GM18526 (cell line): Measurements from ENCODE around the gene VSTM2B.

Experiments
- POLR2A ChIP-seq: IDR thresholded peaks from 3 replicates; pipeline ENCODE4 v1.6.1; 2011; ENCODE audit not compliant: insufficient read length; ENCODE audit errors: extremely low read depth

Gene VSTM2B

GRCh38 chr19:29517946-29518345 lies 7.8 kb upstream of the VSTM2B start:
- no peak for TF ChIP-seq POLR2A

DNA sequence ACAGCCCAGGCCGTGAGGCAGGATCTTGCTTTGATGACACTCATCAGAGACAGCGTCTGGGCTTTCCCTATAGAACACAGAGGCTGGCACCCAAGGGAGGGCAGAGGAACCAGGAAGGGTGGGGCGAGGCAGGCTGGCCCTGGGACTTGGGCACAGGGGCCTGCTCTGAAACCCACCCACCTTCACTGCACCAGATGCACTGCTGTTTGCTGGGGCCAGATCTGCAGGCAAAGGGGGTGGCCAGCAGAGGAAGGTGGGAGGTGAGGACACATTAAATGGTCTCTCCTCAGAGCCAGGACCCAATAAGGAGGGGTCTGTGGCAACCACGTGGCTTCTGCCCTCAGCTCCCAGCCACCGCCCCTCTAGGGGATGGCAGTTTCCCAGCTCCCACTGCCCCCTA lies 6.6 kb upstream of the VSTM2B start:
- TF ChIP-seq POLR2A = no peak

- no peak for TF ChIP-seq POLR2A
These were observed 5.9 kb upstream of the VSTM2B start for GRCh38 chr19:29519931-29520330.

- no peak for TF ChIP-seq POLR2A
These were observed 5.4 kb upstream of the VSTM2B start for GRCh38 chr19:29520390-29520789.

DNA sequence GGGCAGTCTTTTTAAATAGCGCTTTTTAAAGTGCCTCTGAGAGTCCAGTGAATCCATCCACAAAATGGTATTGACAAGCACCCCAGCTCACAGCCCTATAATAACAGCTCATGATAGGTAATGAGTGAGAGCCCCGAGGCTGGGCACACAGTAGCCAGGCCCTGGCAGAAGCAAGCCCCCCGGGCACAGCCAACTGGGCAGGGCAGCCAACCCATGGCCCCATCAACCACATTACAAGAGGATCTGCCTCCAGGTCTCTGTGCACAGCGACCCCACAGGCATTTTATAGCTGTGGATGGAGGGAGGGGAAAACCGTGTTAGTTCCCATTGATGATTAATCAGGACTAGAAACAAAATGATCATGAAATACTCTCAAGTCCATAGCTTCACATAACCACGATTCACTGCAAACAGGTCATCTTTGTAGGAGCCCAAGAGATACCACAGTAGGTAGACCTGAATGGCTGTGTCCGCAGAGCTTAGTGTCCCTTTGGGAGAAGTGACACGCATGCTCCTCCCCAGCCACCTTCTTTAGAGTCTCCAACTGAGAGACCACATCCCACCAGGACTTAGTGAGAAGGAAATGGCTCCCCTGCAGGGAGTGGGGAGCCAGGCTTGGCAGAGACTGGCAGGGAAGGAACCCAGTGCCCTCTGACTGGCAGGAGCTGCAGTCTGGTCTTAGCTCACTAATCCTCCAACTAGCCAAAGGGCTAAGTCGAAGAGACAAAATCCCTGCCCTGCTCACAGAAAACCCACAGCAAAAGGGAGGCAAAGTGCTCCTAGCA lies 4.3 kb upstream of the VSTM2B start:
- TF ChIP-seq POLR2A = no peak

- no peak for TF ChIP-seq POLR2A
These were observed 2.2 kb upstream of the VSTM2B start for GRCh38 chr19:29523568-29523967.

DNA sequence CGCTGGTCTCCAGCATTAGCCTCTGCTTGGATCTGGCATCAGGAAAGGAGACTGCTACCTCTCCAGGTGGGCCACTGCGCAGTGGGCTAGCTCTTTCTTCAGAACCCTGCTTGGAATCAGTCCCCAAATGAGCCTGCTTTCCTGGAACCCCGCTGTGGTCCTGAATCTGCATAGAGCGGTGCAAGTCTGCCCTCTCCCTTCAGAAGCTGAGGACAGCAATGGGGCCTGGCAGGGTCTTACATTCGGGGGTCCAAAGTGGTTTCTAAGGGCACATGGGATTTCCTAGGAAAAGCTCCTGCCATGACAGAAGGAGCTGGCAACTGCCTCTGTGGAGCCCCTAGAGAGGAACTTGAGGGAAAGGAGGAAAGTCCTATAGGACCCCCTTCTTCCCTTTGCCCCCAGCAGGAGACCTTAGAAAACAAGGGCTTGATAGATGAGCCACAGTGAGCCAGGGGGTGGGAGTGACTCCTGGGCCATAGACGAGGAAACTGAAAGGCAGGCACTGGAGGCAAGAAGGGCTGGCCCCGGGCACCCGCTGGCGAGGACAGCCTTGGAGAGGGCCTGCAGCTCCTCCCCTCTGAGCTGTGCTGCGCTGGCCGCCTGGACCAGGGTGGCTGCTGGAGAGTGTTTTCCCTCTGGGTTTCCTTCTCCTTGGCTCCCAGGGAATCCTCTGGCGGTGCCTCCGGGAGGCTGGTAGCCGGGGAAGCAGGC lies 1.4 kb upstream of the VSTM2B start:
- no peak for TF ChIP-seq POLR2A

DNA sequence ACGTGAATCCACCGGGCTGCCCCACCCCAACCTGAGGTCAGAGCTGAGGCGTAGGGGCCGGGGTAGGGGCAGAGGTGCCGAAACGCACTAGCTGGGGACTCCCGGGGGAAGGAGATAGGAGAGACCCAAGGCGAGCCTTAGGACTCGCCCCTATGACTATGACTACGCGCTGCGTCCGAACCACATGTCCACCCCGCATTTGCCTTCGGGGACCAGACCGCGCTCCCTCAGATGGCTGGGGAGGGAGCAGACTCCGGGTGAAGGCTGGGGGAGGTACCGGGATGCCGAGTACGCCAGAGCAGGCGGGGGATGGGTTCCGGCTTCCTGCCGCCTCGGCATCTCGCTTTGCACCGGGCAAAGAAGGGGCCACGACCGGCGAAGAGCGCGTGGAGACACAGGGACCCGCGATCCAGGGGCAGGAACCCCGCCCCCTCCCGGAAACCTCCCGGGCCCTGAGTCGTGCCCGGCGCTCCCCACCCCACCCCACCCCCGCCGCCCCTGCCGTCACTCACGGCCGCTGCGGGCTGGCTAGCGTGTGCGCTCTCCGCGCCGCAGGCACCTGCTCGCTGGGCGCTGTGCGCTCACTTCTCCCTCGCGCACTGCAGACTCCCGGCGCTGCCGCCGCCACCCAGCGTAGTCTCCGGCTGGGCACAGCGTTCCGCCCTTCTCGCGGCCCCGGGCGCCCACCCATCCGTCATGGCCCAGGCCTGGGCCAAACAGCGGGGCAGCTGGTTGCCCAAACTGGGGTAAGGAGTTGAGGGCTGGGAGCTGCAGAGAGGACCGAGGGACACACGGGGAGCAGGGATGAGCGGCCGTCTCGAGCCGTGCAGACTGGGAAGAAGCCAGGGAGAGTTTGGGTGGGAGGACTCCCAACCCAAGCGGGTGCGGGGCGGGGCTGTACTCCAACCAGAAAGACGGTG lies 622 bp upstream of the VSTM2B start:
- no peak for TF ChIP-seq POLR2A

DNA sequence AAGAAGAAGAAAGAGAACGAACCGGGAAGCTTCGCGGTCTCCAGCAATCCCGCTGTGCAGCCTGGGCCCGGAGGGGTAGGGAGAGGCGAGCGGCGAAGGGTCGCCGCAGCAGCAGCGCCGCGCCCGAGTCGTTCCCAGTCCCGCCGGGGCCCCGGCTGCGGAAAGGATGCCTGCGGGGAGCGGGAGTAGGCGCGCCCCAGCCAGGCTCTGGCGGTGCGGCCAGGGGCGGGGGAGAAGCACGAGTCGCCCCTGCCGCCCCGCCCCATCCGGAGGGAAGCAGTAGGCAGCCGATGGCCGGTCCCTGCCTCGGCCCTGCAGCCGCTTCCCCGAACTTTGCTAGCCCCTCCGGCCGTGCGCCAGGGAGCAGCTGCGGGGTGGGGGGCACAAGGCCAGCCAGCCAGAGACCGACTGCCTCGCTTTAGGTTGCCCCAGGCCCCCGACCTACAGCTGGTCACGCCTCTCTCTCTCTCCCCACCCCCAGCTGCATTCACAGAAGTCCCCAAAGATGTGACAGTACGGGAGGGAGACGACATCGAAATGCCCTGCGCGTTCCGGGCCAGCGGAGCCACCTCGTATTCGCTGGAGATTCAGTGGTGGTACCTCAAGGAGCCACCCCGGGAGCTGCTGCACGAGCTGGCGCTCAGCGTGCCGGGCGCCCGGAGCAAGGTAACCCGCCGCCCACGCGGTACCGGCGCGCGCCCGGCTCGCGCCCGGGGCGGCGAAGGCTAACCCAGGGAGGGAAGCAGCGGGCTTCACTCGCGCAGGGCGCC lies 1.1 kb downstream of the VSTM2B start:
- TF ChIP-seq POLR2A = no peak

DNA sequence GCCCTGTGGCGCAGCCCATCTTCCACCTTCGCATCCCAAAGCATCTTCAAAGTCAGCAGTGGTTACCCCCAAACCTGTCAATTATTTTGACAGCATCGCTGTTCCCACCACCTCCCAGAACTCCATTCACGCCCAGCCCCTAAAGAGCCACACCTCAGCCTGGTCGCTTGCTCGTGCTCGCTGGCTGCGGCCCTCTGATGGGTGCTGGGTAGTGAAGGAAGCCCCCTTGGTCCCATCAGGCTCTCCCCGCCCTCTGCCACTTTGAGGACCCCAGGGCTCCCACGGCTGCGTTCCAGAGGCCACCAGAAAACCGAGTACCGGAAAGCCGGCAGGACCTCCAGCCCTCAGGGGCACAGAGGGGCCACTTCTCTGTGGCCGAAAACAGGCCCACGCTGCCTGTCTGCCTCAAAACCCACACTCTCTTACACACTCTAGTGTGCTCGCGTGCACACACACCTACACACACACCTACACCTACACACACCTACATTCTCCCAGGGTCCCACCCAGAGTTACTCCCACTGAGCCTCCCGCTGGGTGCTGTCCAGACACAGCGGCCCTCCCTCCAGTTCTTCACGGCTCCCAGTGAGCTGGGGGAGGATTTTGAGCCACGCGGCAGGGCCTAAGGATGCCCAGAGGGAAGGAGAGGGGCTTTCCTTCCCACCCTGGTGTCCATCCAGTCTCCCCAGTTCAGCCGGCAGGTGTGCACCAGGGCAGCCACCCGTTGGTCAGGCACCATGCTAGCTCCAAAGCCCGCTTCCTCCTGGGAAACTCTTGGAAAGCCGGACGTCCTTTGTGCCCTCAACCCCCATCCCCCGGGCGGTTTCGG lies 1.9 kb downstream of the VSTM2B start:
- TF ChIP-seq POLR2A = no peak

- TF ChIP-seq POLR2A = no peak
These were observed 2.7 kb downstream of the VSTM2B start for GRCh38 chr19:29528350-29528945.

- no peak for TF ChIP-seq POLR2A
These were observed 3.3 kb downstream of the VSTM2B start for GRCh38 chr19:29528946-29529645.
